ENCODE data around the gene MYRIP. TPM values are rescaled to one million over a fixed set of nuclear protein-coding genes. Genes with fewer than 3 reads are reported as not detected.
A peak's percentile ranks its signal among the peaks of the same experiment; 100 is the strongest.

MYRIP gene
- total and polyA plus RNA-seq, 8 donors, result 0.29 to 1.9 (median 0.57) TPM

DNA sequence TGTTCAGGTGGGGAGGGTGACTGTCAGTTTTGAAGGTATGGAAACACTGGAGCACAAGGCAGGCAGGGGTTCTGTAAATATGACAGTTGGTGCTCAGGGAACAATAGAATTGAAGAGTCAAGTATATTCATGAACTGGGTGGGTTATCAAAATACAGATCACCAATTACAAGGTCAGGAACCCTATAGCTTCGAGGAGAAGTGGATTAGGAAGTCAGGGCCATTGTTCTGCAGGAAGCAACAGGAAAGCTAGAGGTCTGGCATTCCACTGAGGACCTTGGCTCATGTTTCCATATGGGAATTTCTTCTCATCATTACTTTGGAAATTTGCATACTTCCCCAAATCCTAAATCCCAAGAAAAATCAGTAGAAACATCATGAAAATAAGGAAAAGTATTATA is 125.9 kb downstream of the MYRIP start:
- ATAC-seq (no peak), DNase-seq (no peak)
- Histone ChIP-seq H3K4me3 (no peak overlapping the region), H3K27ac (no peak overlapping the region), H3K27me3 (no peaks in the 10 kb centered on the region), H3K9me3 (no peaks in the 10 kb centered on the region), H3K36me3 (no peaks in the 10 kb centered on the region), H3K4me1 (no peaks in the 10 kb centered on the region)
- intact Hi-C loops (cut with DNase I), result no loop called here
- TF ChIP-seq, protein P1, sequence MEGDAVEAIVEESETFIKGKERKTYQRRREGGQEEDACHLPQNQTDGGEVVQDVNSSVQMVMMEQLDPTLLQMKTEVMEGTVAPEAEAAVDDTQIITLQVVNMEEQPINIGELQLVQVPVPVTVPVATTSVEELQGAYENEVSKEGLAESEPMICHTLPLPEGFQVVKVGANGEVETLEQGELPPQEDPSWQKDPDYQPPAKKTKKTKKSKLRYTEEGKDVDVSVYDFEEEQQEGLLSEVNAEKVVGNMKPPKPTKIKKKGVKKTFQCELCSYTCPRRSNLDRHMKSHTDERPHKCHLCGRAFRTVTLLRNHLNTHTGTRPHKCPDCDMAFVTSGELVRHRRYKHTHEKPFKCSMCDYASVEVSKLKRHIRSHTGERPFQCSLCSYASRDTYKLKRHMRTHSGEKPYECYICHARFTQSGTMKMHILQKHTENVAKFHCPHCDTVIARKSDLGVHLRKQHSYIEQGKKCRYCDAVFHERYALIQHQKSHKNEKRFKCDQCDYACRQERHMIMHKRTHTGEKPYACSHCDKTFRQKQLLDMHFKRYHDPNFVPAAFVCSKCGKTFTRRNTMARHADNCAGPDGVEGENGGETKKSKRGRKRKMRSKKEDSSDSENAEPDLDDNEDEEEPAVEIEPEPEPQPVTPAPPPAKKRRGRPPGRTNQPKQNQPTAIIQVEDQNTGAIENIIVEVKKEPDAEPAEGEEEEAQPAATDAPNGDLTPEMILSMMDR (IDR thresholded peaks at IDR 0.05), result no peak

DNA sequence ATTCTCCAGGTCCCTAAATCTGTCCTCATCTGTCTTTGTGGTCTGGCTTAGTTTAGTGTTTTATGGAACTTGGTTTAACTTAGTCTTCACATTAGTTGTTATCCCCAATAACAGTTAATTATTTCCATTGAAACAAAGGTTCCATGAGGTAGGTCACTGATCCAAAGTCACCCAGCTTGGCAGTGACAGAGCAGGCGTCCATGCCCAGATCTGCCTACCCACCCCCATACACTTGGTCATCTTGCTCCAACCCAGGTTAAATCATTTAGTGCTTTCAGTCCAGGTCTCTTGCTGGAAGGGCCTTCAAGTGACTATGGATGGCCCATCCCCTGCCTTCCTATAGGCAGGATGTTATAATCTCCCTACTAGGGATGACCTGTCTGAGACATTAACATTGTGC is 127.4 kb downstream of the MYRIP start:
- intact Hi-C loops (cut with DNase I), result no loop called here
- H3K27ac ChIP-seq, result no peak overlapping the region
- no peaks in the 10 kb centered on the region for H3K4me1 ChIP-seq
- no peaks in the 10 kb centered on the region for H3K27me3 ChIP-seq
- no peak overlapping the region for H3K4me3 ChIP-seq
- H3K9me3 ChIP-seq, result no peaks in the 10 kb centered on the region
- ATAC-seq (no peak), DNase-seq (no peak)
- no peaks in the 10 kb centered on the region for H3K36me3 ChIP-seq
- TF ChIP-seq, protein P1 (IDR thresholded peaks at IDR 0.05), result no peak

DNA sequence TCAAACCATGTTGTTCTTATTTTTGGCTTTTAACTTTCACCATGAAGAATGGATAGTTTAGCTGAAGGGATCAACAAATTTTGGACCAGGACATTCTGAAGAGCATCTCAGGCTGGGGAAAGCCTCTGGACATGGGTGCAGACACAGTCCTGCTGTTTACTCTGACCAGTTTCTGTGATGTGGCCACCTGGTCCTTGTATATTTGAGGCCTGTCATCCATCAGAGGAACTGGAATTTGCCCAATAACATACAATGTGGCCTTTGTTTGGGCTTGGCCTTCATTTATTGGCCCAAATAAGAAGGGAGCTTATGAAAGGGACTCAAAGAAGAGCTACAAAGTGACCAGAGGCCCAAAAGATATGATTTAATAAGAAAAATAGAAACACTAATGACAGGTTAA is 127.9 kb downstream of the MYRIP start:
- DNase-seq (no peak), ATAC-seq (no peak)
- intact Hi-C loops (cut with DNase I), result no loop called here
- H3K27me3 ChIP-seq, result no peaks in the 10 kb centered on the region
- no peaks in the 10 kb centered on the region for H3K9me3 ChIP-seq
- H3K4me1 ChIP-seq, result no peaks in the 10 kb centered on the region
- no peaks in the 10 kb centered on the region for H3K36me3 ChIP-seq
- TF ChIP-seq, protein P1 (IDR thresholded peaks at IDR 0.05), result no peak
- no peak overlapping the region for H3K27ac ChIP-seq
- no peak overlapping the region for H3K4me3 ChIP-seq

DNA sequence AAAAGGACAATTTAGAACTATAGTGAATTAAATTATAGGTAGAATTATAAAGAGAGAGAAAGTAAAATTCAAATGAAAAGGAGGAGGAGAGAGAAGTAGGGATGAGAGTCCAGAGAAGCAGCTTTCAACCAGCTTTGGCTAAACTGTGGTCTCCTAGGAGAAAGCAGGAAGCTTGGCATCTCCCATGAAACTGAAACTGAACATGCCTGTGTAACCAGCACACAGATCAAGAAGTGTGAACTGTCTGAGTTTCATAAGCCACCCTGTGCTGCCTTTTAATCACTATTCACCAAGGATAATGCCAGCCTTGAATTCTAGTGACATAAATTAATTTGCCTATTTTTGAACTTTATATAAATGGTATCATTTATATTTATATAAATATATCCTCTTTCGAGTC is 128.5 kb downstream of the MYRIP start:
- ATAC-seq (no peak), DNase-seq (no peak)
- Histone ChIP-seq H3K27me3 (no peaks in the 10 kb centered on the region), H3K4me3 (no peak overlapping the region), H3K36me3 (no peaks in the 10 kb centered on the region), H3K9me3 (no peaks in the 10 kb centered on the region), H3K27ac (no peak overlapping the region), H3K4me1 (no peaks in the 10 kb centered on the region)
- TF ChIP-seq, protein P1 (IDR thresholded peaks at IDR 0.05), result no peak
- intact Hi-C loops (cut with DNase I), result no loop called here

DNA sequence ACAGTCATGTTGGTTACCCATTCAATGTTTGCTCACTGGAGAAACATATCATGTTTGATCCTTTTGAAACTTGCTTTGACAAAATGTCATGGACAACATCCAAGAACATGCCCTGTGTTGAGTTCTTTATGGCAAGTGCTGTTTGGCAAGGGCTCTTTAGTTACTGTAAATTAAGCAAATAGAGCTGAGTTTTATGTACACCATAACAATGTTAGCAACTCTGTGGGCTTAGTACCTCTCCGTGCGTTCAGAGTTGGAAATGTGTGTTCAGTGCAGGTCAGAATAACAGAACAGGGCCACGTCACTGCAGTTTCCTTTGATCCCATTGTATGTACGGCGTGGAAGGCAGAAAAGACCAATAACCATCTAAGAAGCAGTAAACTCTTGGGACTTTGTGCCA is 132.5 kb downstream of the MYRIP start:
- Histone ChIP-seq H3K9me3 (no peaks in the 10 kb centered on the region), H3K27ac (no peak overlapping the region), H3K4me3 (no peak overlapping the region), H3K27me3 (no peaks in the 10 kb centered on the region), H3K4me1 (no peaks in the 10 kb centered on the region), H3K36me3 (no peaks in the 10 kb centered on the region)
- intact Hi-C loops (cut with DNase I), result no loop called here
- TF ChIP-seq, protein P1 (IDR thresholded peaks at IDR 0.05), result no peak
- ATAC-seq, result no peak
- DNase-seq, result peak in 2 of 4 donors; percentile 4 to 14
